CD8-positive, alpha-beta memory T cell (primary cell): Measurements from ENCODE around the gene CLEC6A. TPM values are rescaled to one million over a fixed set of nuclear protein-coding genes. Genes with fewer than 3 reads are reported as not detected.
A peak's percentile ranks its signal among the peaks of the same experiment; 100 is the strongest.

Experiments
- CTCF ChIA-PET: fragments of 350-600 bp; sonication (Branson Sonifier 250); formaldehyde crosslinking; loops from one replicate; lab custom pipeline; 2021; ENCODE audit warnings: antibody characterized with exemption; lab: Charles Lee
- POLR2A ChIA-PET: fragments of 350-600 bp; sonication (Branson Sonifier 250); formaldehyde crosslinking; loops from one replicate; lab custom pipeline; 2021; ENCODE audit warnings: antibody characterized with exemption; lab: Charles Lee
- DNase-seq, 5 donors: peaks; one replicate each; pipeline versions ENCODE4 v3.0.0 to v3.0.0-alpha.2; 2020 to 2022; ENCODE audit warnings: mixed read lengths in 1 of 5
- H3K27ac ChIP-seq: one replicate; pipeline ENCODE4 v1.7.0; 2013; ENCODE audit warnings: low read depth, mild to moderate bottlenecking, low read length, moderate library complexity
- H3K27me3 ChIP-seq: 2 replicates; pipeline ENCODE4 v1.7.0; 2013; ENCODE audit warnings: low read length, mild to moderate bottlenecking; ENCODE audit not compliant: insufficient read depth, poor library complexity, severe bottlenecking
- H3K36me3 ChIP-seq: 2 replicates; pipeline ENCODE4 v1.7.0; 2013; ENCODE audit warnings: mild to moderate bottlenecking, low read length, moderate library complexity; ENCODE audit not compliant: insufficient read depth
- H3K4me1 ChIP-seq: 2 replicates; pipeline ENCODE4 v1.7.0; 2013; ENCODE audit warnings: mild to moderate bottlenecking, low read length, moderate library complexity; ENCODE audit not compliant: insufficient read depth
- H3K4me3 ChIP-seq: 2 replicates; pipeline ENCODE4 v1.7.0; 2013; ENCODE audit warnings: mild to moderate bottlenecking, low read length
- H3K9me3 ChIP-seq: 2 replicates; pipeline ENCODE4 v1.7.0; 2013; ENCODE audit warnings: mild to moderate bottlenecking, low read length
- H3K27ac Mint-ChIP-seq, 8 donors: one replicate each; pipeline ENCODE4 v1.8.0; 2020 to 2021; ENCODE audit warnings: mixed read lengths in 8 of 8, mild to moderate bottlenecking in 6 of 8, inconsistent platforms in 3 of 8, moderate library complexity in 3 of 8
- H3K27me3 Mint-ChIP-seq, 2 donors: one replicate each; pipeline ENCODE4 v1.8.0; 2020 to 2021; ENCODE audit warnings: mixed read lengths in 2 of 2, mild to moderate bottlenecking in 1 of 2, moderate library complexity in 1 of 2
- H3K36me3 Mint-ChIP-seq, 3 donors: one replicate each; pipeline ENCODE4 v1.8.0; 2020 to 2021; ENCODE audit warnings: mixed read lengths in 3 of 3, inconsistent platforms in 1 of 3, mild to moderate bottlenecking in 1 of 3
- H3K4me1 Mint-ChIP-seq, 3 donors: one replicate each; pipeline ENCODE4 v1.8.0; 2020 to 2021; ENCODE audit warnings: mixed read lengths in 3 of 3, inconsistent platforms in 1 of 3, mild to moderate bottlenecking in 1 of 3
- H3K4me3 Mint-ChIP-seq, 7 donors: one replicate each; pipeline ENCODE4 v1.8.0; 2020 to 2021; ENCODE audit warnings: mixed read lengths in 7 of 7, mild to moderate bottlenecking in 6 of 7, moderate library complexity in 4 of 7, inconsistent platforms in 2 of 7
- H3K9me3 Mint-ChIP-seq, 5 donors: one replicate each; pipeline ENCODE4 v1.8.0; 2020 to 2022; ENCODE audit warnings: mixed read lengths in 5 of 5, mild to moderate bottlenecking in 3 of 5, moderate library complexity in 2 of 5, inconsistent platforms in 1 of 5
- polyA plus RNA-seq: library from polyadenylated mRNA; unstranded; fragments of 300-500 nt; fragmentation: Illumina TruSeq; gene quantifications from one replicate; pipeline ENCODE4 v1.2.3, GENCODE V29; 2021
- total RNA-seq, 2 experiments: library from RNA; stranded (reverse); gene quantifications; one replicate each; pipeline ENCODE4 v1.2.3, GENCODE V29; 2021

The CLEC6A gene
- total and polyA plus RNA-seq, 3 experiments from 2014 or later, result not detected

GRCh38 chr12:8527250-8528130 is 71.7 kb downstream of the CLEC6A start:
- H3K4me3 Mint-ChIP-seq, result no peak overlapping the region
- no peaks in the 10 kb centered on the region for H3K36me3 ChIP-seq
- peaks cover 4 to 55% of the 10 kb centered on the region in 2 donors for H3K27me3 Mint-ChIP-seq
- no peaks in the 10 kb centered on the region for H3K27me3 ChIP-seq
- peak overlapping the region in 1 of 8 donors; percentile 20 for H3K27ac Mint-ChIP-seq
- no peak overlapping the region for H3K27ac ChIP-seq
- no peak overlapping the region for H3K4me3 ChIP-seq
- no peaks in the 10 kb centered on the region for H3K4me1 Mint-ChIP-seq
- ChIA-PET CTCF (no interaction called here), POLR2A (no interaction called here)
- H3K9me3 ChIP-seq, result no peaks in the 10 kb centered on the region
- H3K4me1 ChIP-seq, result no peaks in the 10 kb centered on the region
- peaks cover 0 to 20% (median 0%) of the 10 kb centered on the region in 3 donors for H3K36me3 Mint-ChIP-seq
- DNase-seq, result no peak
- peaks cover 5 to 17% (median 10%) of the 10 kb centered on the region in 5 donors for H3K9me3 Mint-ChIP-seq

Other genes with a start within 250 kb of the CLEC6A start
- not detected for gene FAM90A1, start 228.3 kb upstream of the CLEC6A start, total RNA-seq
- 0.12 TPM for gene FAM90A1, start 228.3 kb upstream of the CLEC6A start, polyA plus RNA-seq
- gene CLEC4D, start 57.5 kb downstream of the CLEC6A start, total RNA-seq, result not detected
- not detected for gene CLEC4D, start 57.5 kb downstream of the CLEC6A start, polyA plus RNA-seq
- gene CLEC4E, start 84.9 kb downstream of the CLEC6A start, total RNA-seq, result not detected
- not detected for gene CLEC4E, start 84.9 kb downstream of the CLEC6A start, polyA plus RNA-seq
- under 1 TPM; 0.18 to 0.71 TPM for gene AICDA, start 156.9 kb downstream of the CLEC6A start, total RNA-seq
- not detected for gene AICDA, start 156.9 kb downstream of the CLEC6A start, polyA plus RNA-seq
- gene MFAP5, start 206.9 kb downstream of the CLEC6A start, total RNA-seq, result not detected
- not detected for gene MFAP5, start 206.9 kb downstream of the CLEC6A start, polyA plus RNA-seq
- 1 to 10 TPM; 6.1 to 7.9 TPM for gene RIMKLB, start 242.0 kb downstream of the CLEC6A start, total RNA-seq
- gene RIMKLB, start 242.0 kb downstream of the CLEC6A start, polyA plus RNA-seq, result 4.3 TPM